HG03175 (cell line): ENCODE measurements around the gene MRPL23.

Experiments
- ATAC-seq: cut with Tn5 transposase; IDR thresholded peaks from one replicate; pipeline ENCODE4 v1.9.1; 2021; ENCODE audit warnings: mild to moderate bottlenecking, moderate library complexity; ENCODE audit not compliant: unreplicated experiment

MRPL23 gene

DNA sequence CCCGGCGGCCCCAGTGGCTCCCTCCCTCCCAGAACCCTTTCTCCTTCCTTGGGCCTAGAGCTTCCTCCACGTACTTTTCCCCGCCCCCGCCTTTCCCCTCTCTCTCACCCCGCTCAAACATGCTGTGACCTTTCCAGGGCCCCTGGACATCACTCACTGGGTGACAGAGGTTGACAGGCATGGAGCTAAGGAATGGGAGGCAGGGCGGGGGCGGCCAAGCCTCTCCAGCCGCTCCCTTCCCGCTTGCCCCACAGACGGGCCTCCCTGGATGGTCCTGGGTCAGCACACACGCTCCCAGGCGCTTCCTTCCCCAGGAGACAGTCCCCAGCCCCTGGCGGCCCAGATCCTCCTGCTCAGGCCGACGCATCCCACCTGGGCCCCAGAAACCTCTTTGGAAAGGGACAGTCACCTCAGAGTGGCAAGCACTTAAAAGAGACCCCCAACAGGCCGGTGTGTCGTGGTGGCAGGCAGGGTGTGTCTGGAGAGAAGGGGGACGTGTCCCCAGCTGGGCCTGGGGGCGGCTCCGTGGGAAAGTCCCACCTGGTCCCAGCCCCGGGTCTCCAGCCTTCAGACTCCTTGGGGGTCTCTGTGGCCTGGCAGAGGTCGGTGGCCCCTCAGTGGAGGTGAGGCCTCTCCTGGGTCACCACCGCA, 41.7 kb downstream of the MRPL23 start:
- ATAC-seq, result no peak

DNA sequence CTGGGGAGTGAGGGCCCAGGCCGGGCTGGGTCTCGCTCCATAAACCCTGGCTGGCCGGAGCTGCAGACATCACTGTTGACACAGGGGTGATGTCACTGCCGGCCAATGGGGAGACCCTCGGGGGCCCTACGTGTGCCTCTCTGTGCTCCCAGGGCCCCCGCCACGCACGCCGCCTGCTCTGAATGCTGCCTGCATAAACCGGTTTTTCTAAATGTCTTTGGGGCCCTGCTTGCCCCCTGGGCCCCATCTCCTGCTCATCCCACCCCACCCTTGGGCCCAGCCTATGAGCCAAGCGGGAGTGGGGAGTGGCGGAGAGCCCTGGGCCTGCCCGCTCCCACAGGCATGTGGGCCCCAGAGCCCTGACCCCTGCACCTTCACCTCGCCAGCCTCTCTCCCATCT, 42.8 kb downstream of the MRPL23 start:
- no peak for ATAC-seq

DNA sequence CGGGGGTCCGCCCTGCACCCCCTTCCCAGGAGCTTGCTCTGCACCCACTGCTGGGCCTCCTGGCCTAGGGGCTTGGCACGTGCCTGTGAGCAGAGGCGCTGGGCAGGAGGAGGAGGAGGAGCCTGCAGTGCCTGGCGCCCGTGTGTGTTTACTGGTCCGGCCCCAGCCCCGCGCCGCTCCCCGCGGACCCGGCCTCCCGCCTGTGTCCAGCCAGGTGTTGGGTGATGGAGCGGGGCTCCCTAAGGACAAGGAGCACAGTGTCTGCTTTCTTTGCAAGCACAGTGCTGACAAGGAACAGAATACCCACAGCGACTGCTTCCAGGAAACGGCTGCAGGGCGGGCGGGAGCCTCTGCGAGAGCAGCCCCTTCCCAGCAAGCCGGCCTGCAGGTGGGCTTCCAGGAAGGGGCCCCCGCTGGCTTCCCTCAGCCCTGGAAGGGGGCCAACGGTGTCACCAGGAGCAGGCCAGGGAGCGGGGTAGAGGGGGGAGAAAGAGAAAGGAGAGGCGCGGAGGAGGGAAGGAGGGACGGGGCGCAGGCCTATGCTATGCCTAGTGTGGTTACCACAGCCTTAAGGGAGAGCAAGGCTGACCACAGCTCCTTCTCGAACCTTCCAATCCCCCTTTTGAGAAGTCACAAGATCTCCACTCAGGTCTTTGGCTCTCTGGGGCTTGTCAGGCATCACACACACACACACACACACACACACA, 43.9 kb downstream of the MRPL23 start:
- ATAC-seq, result no peak

DNA sequence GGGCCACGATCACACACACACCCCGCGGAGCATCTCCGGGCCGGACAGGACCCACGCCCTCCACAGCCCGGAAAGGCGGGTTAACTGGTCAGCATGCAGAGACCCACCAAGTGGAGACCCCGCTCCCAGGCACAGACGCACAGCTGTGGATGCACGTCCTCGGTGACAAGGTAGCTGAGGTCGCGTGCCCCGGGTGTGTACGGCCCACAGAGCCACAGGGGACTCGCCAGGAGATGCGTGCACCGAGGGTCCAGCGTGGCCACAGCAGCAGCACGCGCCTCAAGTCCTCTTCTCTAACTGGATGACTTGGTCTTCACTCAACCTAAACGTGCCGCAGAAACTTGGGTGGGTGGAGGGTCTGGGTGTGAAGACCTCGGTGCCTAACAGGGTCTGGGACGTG, 45.0 kb downstream of the MRPL23 start:
- ATAC-seq, result no peak

DNA sequence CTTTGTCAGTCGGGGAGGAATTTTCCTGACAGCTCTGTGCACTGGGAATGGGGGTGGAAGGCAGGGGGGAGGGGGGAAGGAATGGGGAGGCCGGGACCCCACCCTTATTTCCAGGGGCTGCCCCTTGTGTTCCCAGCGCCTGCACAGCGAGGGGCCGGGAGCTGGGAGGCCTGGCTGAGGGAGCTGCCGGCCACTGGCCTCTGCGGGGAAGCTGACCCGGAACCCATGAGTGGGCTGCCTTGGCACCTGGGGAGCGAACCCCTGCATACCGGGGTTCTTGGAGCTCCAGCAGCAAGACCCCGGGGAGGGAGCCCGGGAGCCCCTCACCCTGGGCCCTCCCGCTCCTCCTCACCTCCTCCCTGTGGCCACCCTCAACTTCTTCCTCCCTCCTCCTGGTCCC, 47.0 kb downstream of the MRPL23 start:
- no peak for ATAC-seq

DNA sequence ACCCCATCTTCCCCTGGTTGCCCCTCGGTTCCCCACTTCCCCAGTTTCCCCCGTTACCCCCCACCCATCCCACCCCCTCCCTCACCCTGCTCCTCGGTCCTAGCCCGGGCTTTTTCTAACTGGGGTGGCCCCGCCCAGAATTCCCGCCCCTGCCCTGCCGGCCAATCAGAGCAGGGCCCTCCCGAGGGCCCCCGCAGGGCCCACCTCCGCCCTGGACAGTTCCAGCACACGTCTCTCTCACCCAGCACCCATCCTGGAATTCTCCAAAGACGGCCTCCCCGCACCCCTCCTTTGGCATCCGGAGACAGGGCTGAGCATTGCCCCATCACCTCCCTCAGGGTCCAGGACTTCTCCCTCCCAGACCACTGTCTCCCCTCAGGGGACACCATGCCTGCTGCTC, 50.6 kb downstream of the MRPL23 start, which contains the start of gene H19:
Gene H19, minus strand, starts transcription at position 88 of the 400 bp plus-strand sequence.
- ATAC-seq, result no peak

DNA sequence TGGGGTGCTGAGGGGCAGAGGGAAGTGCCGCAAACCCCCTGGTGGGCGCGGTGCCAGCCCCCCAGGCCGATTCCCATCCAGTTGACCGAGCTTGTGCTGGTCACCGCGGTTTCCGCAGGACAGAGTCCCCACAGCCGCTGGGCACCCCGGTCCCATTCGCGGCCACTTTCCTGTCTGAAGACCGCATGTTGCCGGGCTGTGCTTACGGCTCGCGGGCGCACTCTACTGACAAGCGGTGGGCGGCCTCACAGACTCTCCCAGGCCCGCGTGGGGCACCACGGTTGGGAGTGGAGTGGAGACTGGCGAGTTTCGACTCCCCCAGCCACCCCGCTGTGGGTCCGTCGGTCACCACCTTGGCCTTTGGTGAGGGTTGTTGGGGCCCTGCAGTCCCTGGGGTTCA, 51.2 kb downstream of the MRPL23 start:
- no peak for ATAC-seq

DNA sequence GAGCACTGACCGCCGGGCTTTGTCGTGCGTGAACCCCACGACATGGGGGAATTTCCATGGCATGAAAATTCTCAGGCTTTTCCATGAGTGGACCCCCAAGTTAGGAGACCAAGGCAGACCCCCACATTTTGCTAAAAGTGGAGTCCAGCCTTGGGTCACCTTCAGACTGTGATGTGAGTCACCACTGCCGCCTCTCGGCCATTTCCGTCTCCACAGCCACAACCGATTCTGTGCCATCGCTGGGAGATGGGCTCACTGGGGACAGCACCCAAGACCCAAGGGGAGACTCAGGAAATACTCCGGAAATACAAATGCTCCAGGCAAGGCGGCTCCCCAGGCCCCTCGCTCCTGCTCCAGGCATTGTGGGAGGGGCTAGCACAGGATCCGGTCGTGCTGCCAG, 51.7 kb downstream of the MRPL23 start:
- no peak for ATAC-seq

DNA sequence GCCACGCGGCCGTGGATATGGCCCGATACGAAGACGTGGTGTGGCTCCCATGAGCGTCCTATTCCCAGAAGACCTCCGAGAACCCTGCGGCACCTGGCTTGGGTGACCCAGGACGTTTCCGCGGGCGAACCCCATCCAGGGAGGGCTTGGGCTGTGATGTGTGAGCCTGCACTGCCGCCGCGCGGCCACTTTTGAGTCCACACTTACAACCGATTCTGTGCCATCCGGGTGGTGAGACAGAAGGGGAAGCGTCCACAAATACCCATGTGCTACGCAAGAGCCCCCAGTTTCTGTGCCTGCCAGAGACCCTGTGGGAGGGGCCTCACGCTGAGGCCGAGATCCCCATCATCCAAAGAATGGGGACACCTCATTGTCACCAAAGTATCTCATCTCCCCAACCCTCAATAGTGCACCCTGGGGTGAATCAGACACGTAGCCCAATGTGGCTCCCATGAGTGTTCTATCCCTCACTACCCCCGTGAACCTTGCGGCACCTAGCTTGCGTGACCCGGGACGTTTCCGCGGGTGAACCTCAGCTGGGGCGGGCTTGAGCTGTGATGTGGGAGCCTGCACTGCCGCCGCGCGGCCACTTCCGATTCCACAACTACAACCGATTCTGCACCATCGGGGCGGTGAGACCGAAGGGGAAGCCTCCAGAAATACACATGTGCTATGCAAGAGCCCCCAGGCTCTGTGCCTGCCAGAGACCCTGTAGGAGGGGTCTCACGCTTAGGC, 55.1 kb downstream of the MRPL23 start:
- ATAC-seq, result no peak

DNA sequence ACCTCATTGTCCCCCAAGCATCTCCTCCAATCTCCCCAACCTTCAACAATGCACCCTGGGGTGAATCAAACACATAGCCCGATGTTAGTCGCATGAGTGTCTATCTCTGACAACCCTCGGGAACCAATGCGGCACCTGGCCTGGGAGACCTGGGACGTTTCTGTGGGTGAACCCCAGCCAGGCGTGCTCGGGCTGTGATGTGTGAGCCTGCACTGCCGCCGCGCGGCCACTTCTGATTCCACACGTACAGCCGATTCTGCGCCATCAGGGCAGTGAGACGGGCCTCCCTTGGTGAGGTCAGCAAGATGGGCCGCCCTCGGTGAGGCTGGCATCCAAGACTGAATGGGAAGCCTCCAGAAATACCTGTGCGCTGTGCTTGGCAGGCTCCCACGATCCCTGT, 55.7 kb downstream of the MRPL23 start:
- ATAC-seq, result no peak

DNA sequence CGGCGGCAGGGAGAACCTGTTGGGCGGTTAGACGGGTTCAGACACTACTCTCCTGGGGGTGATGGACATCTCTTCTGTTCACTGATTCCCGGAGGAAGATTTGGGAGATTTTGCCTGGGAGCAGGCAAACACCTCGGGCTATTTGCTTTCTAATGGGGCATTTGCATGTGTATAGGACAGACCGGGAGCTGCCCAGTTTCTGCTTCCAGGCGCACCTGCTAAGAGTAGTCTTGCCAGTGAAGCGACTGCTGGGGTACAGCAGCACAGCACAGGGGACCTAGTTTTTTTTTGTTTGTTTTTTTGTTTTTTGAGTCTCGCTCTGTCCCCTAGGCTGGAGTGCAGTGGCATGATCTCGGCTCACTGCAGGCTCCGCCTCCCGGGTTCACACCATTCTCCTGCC, 57.3 kb downstream of the MRPL23 start:
- ATAC-seq, result no peak
